Placental epithelial cell (primary cell): ENCODE measurements around the gene ST6GAL1. TPM values are rescaled to one million over a fixed set of nuclear protein-coding genes. Genes with fewer than 3 reads are reported as not detected.

Experiments used
- total RNA-seq: library from RNA; depleted of rRNA; stranded (reverse); fragments of >200 nt; gene quantifications from 2 replicates; pipeline ENCODE4 v1.2.3, GENCODE V29; 2012

ST6GAL1 gene, protein sequence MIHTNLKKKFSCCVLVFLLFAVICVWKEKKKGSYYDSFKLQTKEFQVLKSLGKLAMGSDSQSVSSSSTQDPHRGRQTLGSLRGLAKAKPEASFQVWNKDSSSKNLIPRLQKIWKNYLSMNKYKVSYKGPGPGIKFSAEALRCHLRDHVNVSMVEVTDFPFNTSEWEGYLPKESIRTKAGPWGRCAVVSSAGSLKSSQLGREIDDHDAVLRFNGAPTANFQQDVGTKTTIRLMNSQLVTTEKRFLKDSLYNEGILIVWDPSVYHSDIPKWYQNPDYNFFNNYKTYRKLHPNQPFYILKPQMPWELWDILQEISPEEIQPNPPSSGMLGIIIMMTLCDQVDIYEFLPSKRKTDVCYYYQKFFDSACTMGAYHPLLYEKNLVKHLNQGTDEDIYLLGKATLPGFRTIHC
- 0.33 and 1.6 TPM in 2 replicates for total RNA-seq

DNA sequence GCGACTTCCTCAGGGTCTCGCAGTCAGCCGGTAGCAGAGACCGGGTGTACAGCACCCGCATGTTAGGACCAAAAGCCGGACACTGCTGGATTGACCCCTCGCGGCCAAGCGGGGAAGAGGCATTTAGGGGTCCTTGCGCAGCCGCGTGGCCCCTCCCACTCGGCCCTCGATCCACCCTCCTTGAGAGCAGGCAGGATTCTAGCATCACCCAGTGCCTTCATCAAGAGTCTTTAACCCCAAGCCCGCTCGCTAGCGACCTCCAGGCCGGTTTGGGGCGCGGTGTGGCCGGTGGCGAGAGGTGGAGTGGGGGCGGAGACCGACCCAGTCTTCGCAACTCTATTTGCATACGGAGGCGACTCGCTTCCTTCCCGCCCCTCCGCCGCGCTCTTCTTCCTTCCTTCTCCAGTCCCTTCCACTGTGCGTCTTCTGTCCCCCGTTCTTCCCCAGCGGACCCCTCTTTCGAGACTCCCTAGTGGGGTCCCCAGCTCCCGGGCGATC is at the start of gene ST6GAL1:
TSS of gene ST6GAL1 (plus strand) at position 384 of the 498 bp plus-strand sequence. CDS start 112,178 bp downstream, outside the sequence.

Other genes starting within 250 kb of the ST6GAL1 start
- gene KNG1, start 213.2 kb upstream of the ST6GAL1 start, total RNA-seq, result not detected in 2 replicates
- 463 and 688 TPM in 2 replicates for gene EIF4A2, start 146.9 kb upstream of the ST6GAL1 start, total RNA-seq
- 15.7 and 17.0 TPM in 2 replicates for gene RFC4, start 124.0 kb upstream of the ST6GAL1 start, total RNA-seq
- gene ADIPOQ, start 87.8 kb upstream of the ST6GAL1 start, total RNA-seq, result not detected in 2 replicates
- gene RPL39L, start 209.0 kb downstream of the ST6GAL1 start, total RNA-seq, result 9.4 and 10.2 TPM in 2 replicates